Sigmoid colon (tissue), 4 donors: Measurements from ENCODE around the gene STX12.

Source experiments
- CTCF ChIP-seq, 4 experiments: fragments of 450-650 bp in 3 of 4; fragments of 200-600 bp in 1 of 4; IDR thresholded peaks; one replicate each; pipeline ENCODE4 v1.5.1; 2016 to 2019; ENCODE audit warnings: antibody characterized with exemption in 4 of 4, mild to moderate bottlenecking in 3 of 4, moderate library complexity in 2 of 4
- POLR2A ChIP-seq, 2 donors: fragments of 450-650 bp; IDR thresholded peaks; one replicate each; pipeline ENCODE4 v1.6.1; 2016; ENCODE audit warnings: antibody characterized with exemption in 2 of 2, mild to moderate bottlenecking in 2 of 2, moderate library complexity in 2 of 2
- POLR2AphosphoS5 ChIP-seq, 4 donors: sonication (generic); formaldehyde crosslinking; IDR thresholded peaks; one replicate each; pipeline ENCODE4 v1.6.1; 2017; ENCODE audit warnings: antibody characterized with exemption in 4 of 4

GRCh38 chr1:27863538-27863915 is 90.5 kb downstream of the STX12 start:
- TF ChIP-seq CTCF (IDR thresholded peaks at IDR 0.05) = no peak
- no peak for TF ChIP-seq POLR2A (IDR thresholded peaks at IDR 0.05)
- no peak for TF ChIP-seq POLR2AphosphoS5 (IDR thresholded peaks at IDR 0.05)
